LHCN-M2 (cell line): ENCODE measurements around the gene RGS19. TPM values are rescaled to one million over a fixed set of nuclear protein-coding genes. Genes with fewer than 3 reads are reported as not detected.

Source experiments
- DNase-seq: peaks from one replicate; pipeline ENCODE4 v3.0.0-alpha.2; 2012; ENCODE audit warnings: low read depth
- total RNA-seq: library from RNA; depleted of rRNA; stranded (reverse); fragments of >200 nt; gene quantifications from 2 replicates; pipeline ENCODE4 v1.2.3, GENCODE V29; 2014

RGS19 gene
- total RNA-seq, 1 experiment from 2014 or later, result 26.9 TPM

- no peak for DNase-seq
These were observed 43.4 kb downstream of the RGS19 start, which contains the start of gene C20orf204 for GRCh38 chr20:64035933-64036345. Gene C20orf204, plus strand, starts transcription at chr20:64036182. Its CDS starts 142 bp downstream, at chr20:64036324.

GRCh38 chr20:64035066-64035932, 44.0 kb downstream of the RGS19 start:
- DNase-seq, result no peak

- no peak for DNase-seq
These were observed 45.3 kb downstream of the RGS19 start for GRCh38 chr20:64033981-64034493.

GRCh38 chr20:64032706-64033624, 46.4 kb downstream of the RGS19 start:
- DNase-seq, result no peak

DNA sequence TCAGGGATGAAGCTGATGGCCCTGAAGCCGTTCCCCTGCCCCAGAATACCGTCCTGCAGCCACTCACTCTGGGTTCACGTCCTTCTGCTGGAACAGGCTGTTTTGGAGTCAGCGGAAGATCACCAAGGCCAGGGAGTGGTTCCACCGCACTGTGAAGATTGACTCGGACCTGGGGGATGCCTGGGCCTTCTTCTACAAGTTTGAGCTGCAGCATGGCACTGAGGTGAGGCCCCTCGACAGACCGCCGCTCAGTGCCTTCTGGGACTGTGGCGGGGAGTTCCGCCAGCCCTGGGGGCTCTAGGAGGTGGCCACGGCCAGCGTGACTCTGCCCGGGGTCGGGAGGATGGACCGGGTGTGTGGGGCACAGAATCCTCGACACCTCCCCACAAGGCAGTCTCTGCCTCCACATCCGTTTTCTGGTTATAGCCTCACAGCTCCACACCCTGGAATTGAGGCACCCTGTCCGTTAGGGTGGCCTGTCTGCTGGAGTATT, 47.5 kb downstream of the RGS19 start:
- no peak for DNase-seq

GRCh38 chr20:64030371-64031134, 48.8 kb downstream of the RGS19 start:
- DNase-seq, result no peak

- no peak for DNase-seq
These were observed 49.8 kb downstream of the RGS19 start for GRCh38 chr20:64029293-64030117.

- no peak for DNase-seq
These were observed 51.2 kb downstream of the RGS19 start for GRCh38 chr20:64027981-64028685.

DNA sequence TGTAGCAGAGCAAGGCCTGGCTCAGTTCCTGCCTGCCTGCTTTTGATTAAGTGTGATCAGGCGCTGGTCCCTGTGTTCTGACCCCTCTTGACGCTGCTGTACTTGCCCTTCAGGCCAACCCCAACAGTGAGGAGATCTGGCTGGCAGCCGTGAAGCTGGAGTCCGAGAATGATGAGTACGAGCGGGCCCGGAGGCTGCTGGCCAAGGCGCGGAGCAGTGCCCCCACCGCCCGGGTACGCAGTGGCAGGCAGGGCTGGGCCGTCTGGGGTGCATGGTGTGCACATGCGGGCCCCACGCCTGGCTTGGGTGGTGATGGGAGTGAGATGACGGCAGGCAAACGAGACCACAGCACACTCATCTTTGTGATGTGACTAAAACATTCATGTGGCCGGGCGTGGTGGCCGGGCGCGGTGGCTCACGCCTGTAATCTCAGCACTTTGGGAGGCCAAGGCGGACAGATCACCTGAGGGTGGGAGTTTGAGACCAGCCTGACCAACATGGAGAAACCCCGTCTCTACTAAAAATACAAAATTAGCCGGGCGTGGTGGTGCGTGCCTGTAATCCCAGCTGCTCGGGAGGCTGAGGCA, 53.4 kb downstream of the RGS19 start:
- no peak for DNase-seq

DNA sequence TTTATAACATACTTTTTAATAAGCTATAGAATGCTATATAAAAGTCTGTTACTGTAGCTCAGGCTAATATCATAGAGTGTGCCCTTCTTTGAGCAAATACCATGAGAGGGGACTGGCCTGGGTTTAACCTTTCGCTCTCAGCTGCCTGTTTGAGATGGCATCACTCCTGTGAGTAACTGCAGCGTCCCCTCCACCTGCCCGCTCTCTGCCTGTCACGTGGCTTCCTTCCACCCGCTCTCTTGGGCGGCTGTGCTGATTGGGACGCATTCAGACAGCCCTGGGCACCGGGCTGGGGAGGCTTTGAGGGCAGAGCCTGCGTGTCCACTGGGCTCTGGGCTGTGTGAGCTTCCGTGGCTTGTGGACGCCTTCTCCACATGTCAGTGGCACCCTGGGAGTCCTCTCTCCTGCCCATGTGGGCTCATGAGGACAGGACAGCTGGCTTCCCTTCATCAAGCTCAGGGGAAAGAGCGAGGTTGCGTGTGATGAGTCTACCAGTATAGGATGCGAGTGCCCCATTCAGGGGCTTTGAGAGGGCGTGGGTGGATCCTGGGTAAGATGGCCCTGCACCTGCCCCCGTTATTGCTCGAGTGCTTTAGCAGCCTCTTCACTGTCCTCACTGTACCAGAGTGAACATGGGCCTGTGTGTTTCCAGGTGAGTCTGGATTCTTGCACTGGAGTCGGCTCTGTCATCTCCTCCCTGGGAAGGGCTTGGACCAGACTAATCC, 54.1 kb downstream of the RGS19 start:
- no peak for DNase-seq

- DNase-seq, result no peak
These were observed 55.0 kb downstream of the RGS19 start for GRCh38 chr20:64024141-64024990.

GRCh38 chr20:64023361-64024140, 55.8 kb downstream of the RGS19 start:
- DNase-seq, result no peak
